ENCODE results near the gene ACTRT2. TPM values are rescaled to one million over a fixed set of nuclear protein-coding genes. Genes with fewer than 3 reads are reported as not detected.

The ACTRT2 gene
- total RNA-seq, 1 donor from 2014 or later, result not detected

DNA sequence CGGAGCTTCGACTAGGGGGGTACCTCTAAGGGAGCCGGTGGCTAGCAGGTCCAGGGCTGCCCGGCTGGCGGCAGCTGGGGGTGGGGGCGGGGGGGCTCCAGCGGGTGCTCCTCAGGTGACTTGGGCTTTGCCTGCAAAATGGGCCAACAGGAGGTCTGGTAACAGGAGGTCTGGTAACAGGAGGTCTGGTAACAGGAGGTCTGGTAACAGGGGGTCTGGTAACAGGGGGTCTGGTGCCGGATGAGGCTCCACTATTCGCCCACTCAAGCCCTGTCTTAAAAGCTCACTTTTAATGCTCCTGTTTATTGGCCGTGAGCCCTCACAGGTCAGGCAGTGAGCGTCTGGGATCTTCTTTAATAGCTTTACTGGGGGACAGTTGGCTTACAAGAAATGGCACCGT is 40.4 kb upstream of the ACTRT2 start:
- H3K27me3 Mint-ChIP-seq (ENCODE audit: unreplicated experiment), result peaks cover 10% of the 10 kb centered on the region
- no peak overlapping the region for H3K27ac Mint-ChIP-seq (ENCODE audit: unreplicated experiment)
- H3K36me3 Mint-ChIP-seq (ENCODE audit: low read depth, unreplicated experiment), result peaks cover 4% of the 10 kb centered on the region
- no peak for DNase-seq (ENCODE audit: low spot score)
- TF ChIP-seq, protein P1, sequence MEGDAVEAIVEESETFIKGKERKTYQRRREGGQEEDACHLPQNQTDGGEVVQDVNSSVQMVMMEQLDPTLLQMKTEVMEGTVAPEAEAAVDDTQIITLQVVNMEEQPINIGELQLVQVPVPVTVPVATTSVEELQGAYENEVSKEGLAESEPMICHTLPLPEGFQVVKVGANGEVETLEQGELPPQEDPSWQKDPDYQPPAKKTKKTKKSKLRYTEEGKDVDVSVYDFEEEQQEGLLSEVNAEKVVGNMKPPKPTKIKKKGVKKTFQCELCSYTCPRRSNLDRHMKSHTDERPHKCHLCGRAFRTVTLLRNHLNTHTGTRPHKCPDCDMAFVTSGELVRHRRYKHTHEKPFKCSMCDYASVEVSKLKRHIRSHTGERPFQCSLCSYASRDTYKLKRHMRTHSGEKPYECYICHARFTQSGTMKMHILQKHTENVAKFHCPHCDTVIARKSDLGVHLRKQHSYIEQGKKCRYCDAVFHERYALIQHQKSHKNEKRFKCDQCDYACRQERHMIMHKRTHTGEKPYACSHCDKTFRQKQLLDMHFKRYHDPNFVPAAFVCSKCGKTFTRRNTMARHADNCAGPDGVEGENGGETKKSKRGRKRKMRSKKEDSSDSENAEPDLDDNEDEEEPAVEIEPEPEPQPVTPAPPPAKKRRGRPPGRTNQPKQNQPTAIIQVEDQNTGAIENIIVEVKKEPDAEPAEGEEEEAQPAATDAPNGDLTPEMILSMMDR (IDR thresholded peaks at IDR 0.05; ENCODE audit: unreplicated experiment), result no peak
- H3K4me3 Mint-ChIP-seq (ENCODE audit: unreplicated experiment), result no peak overlapping the region
- H3K4me1 Mint-ChIP-seq (ENCODE audit: unreplicated experiment), result no peaks in the 10 kb centered on the region
- H3K9me3 Mint-ChIP-seq (ENCODE audit: unreplicated experiment), result no peaks in the 10 kb centered on the region

DNA sequence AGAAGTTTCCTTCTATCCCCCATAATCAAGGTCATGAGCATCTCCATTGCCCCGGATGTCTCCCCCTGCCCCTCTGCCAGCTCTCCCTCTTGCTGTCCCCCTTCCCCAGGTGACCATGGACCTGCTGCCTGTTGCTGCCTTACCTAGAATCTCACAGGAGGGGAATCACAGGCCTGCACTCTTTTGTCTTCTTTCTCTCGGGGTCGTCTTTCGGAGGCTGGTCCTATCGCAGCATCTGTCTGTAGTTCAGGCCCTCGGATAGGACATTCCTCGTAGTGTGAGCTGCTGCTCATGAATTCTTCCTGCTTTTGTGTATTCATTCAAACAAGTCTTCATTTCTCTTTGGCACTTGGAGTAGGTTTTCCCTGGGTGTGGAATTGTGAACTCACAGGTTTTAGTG is 39.9 kb upstream of the ACTRT2 start:
- Mint-ChIP-seq H3K36me3 (ENCODE audit: low read depth, unreplicated experiment) (peaks cover 6% of the 10 kb centered on the region), H3K4me1 (ENCODE audit: unreplicated experiment) (no peaks in the 10 kb centered on the region), H3K4me3 (ENCODE audit: unreplicated experiment) (no peak overlapping the region), H3K9me3 (ENCODE audit: unreplicated experiment) (no peaks in the 10 kb centered on the region), H3K27me3 (ENCODE audit: unreplicated experiment) (peaks cover 8% of the 10 kb centered on the region), H3K27ac (ENCODE audit: unreplicated experiment) (no peak overlapping the region)
- no peak for DNase-seq (ENCODE audit: low spot score)
- TF ChIP-seq, protein P1 (IDR thresholded peaks at IDR 0.05; ENCODE audit: unreplicated experiment), result no peak

DNA sequence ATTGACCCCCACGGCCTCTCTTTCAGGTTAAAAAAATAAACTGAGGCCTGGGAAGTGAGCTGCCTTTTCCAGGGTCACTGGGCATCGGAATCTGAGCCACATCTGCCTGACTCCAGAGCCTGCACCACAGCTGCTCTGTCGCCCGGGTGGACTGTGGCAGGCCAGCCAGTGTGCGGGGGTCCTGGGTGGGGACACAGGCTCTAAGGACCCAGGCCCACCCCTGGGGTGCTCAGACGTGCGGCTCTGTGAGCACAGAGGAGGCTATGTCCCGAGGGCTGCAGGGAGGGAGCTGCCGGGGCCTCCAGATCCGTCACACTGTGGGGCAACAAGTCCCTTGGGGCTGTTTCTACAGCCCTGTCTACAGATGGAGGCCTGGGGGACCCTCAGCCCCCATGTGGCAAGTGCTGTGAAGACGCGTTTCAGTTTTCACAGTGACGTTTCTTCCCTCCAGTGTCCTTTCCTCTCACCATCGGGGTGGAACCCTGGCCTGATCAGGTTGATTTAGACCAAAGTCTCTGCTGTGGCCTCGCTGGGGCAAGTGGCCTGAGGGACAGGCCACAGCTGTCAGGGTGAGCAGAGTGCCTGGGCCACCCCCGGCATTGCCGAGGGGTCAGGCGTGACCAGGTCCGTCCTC is 39.2 kb upstream of the ACTRT2 start:
- H3K36me3 Mint-ChIP-seq (ENCODE audit: low read depth, unreplicated experiment), result peaks cover 6% of the 10 kb centered on the region
- H3K4me1 Mint-ChIP-seq (ENCODE audit: unreplicated experiment), result no peaks in the 10 kb centered on the region
- no peak overlapping the region for H3K27ac Mint-ChIP-seq (ENCODE audit: unreplicated experiment)
- peaks cover 8% of the 10 kb centered on the region for H3K27me3 Mint-ChIP-seq (ENCODE audit: unreplicated experiment)
- DNase-seq (ENCODE audit: low spot score), result no peak
- no peaks in the 10 kb centered on the region for H3K9me3 Mint-ChIP-seq (ENCODE audit: unreplicated experiment)
- TF ChIP-seq, protein P1 (IDR thresholded peaks at IDR 0.05; ENCODE audit: unreplicated experiment), result no peak
- H3K4me3 Mint-ChIP-seq (ENCODE audit: unreplicated experiment), result no peak overlapping the region

DNA sequence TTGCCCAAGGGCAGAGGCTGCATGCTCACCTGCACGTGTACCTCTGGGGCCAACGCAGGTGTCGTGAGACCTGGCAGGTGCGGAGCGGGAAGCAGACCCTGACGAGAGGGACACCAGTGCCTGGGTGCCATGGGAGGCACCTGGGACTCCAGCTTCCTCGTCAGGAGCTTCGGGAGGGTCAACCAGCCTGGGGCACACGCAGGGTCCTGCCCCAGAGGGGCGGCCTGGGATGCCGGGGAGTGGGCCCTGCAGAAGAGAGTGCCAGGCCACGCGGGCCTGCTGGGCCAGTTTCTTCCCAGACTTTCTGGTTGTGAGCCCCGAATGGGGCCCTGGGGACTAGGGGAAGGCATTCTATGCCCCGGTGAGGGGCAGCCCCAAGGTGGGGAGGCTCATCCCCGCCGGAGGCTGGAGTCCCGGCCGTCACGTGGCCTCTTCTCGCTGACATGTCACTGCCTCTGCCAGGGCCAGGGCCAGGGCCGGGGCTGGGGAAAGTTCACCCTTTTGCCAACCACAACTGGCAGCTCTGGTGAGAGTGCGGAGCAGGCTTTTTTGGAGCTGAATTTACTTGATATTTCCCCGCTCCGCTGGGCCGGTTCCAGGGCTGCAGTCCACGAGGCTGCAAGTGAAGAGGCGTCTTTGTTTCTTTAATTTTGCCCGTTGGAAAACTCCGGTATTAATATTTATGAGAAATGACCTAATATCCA is 38.5 kb upstream of the ACTRT2 start:
- no peak for DNase-seq (ENCODE audit: low spot score)
- peaks cover 6% of the 10 kb centered on the region for H3K36me3 Mint-ChIP-seq (ENCODE audit: low read depth, unreplicated experiment)
- peaks cover 8% of the 10 kb centered on the region for H3K27me3 Mint-ChIP-seq (ENCODE audit: unreplicated experiment)
- H3K9me3 Mint-ChIP-seq (ENCODE audit: unreplicated experiment), result no peaks in the 10 kb centered on the region
- TF ChIP-seq, protein P1 (IDR thresholded peaks at IDR 0.05; ENCODE audit: unreplicated experiment), result no peak
- no peak overlapping the region for H3K27ac Mint-ChIP-seq (ENCODE audit: unreplicated experiment)
- no peaks in the 10 kb centered on the region for H3K4me1 Mint-ChIP-seq (ENCODE audit: unreplicated experiment)
- no peak overlapping the region for H3K4me3 Mint-ChIP-seq (ENCODE audit: unreplicated experiment)

DNA sequence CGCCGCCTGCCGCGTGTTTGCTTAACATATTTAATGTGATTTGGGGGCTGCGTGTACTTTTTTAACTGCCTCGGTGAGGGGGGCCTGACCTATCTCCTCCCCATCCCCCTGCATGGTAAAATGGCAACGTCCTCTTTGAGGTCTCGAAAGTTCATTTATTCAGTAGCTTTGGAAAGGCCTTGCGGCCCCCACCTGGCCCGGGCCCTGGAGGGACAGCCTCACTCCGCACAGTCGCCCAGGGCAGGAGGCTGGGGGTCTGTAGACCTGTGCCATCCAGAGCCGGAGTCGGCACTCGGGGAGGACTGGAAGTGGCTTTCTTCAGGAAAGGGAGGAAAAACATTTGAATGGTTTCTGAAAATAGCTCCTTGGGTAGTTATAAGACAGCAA is 38.0 kb upstream of the ACTRT2 start:
- H3K9me3 Mint-ChIP-seq (ENCODE audit: unreplicated experiment), result no peaks in the 10 kb centered on the region
- no peak overlapping the region for H3K27ac Mint-ChIP-seq (ENCODE audit: unreplicated experiment)
- H3K36me3 Mint-ChIP-seq (ENCODE audit: low read depth, unreplicated experiment), result peaks cover 6% of the 10 kb centered on the region
- H3K4me3 Mint-ChIP-seq (ENCODE audit: unreplicated experiment), result no peak overlapping the region
- TF ChIP-seq, protein P1 (IDR thresholded peaks at IDR 0.05; ENCODE audit: unreplicated experiment), result no peak
- H3K27me3 Mint-ChIP-seq (ENCODE audit: unreplicated experiment), result peaks cover 8% of the 10 kb centered on the region
- H3K4me1 Mint-ChIP-seq (ENCODE audit: unreplicated experiment), result no peaks in the 10 kb centered on the region
- DNase-seq (ENCODE audit: low spot score), result no peak

All from endothelial cell (in vitro differentiated cells).